ENCODE results near the gene CADPS2.

- TF ChIP-seq EP300 (IDR thresholded peaks at IDR 0.05) (no peak), CTCF (IDR thresholded peaks at IDR 0.05) (no peak), POLR2AphosphoS5 (IDR thresholded peaks at IDR 0.05) (no peak)
These were observed 39.7 kb downstream of the CADPS2 start for GRCh38 chr7:122846591-122846990.
